ENCODE data around the gene ARV1.

GRCh38 chr1:231028682-231029081, 49.8 kb downstream of the ARV1 start:
- TF ChIP-seq CEBPB (IDR thresholded peaks at IDR 0.05) (no peak), FOXM1 (IDR thresholded peaks at IDR 0.05; ENCODE audit: borderline replicate concordance, low read depth) (no peak), YY1 (IDR thresholded peaks at IDR 0.05; ENCODE audit: low read depth) (no peak), REST (IDR thresholded peaks at IDR 0.05; ENCODE audit: low read depth) (no peak), TAF1 (IDR thresholded peaks at IDR 0.05; ENCODE audit: low read depth) (no peak), EP300 (IDR thresholded peaks at IDR 0.05; ENCODE audit: borderline replicate concordance) (no peak), MAX (IDR thresholded peaks at IDR 0.05) (no peak), RAD21 (IDR thresholded peaks at IDR 0.05; ENCODE audit: low read depth) (no peak), NFIC (IDR thresholded peaks at IDR 0.05) (no peak), EGR1 (IDR thresholded peaks at IDR 0.05) (no peak), TEAD4 (IDR thresholded peaks at IDR 0.05) (no peak), ZBTB7A (IDR thresholded peaks at IDR 0.05; ENCODE audit: low read depth) (no peak)
